ENCODE results near the gene CCER1. TPM values are rescaled to one million over a fixed set of nuclear protein-coding genes. Genes with fewer than 3 reads are reported as not detected.

CCER1 gene
- polyA plus RNA-seq, 3 donors, result not detected

GRCh38 chr12:90984114-90984513, 29.1 kb upstream of the CCER1 start:
- Histone ChIP-seq H3K4me1 (ENCODE audit: control insufficient read depth in 1 of 2, insufficient read depth in 2 of 2, low read length in 2 of 2) (no peaks in the 10 kb centered on the region), H3K4me2 (replicated peaks; ENCODE audit: extremely low read depth, low read length, poor library complexity, severe bottlenecking) (no peak overlapping the region), H4K20me1 (ENCODE audit: insufficient read depth, low read length) (no peaks in the 10 kb centered on the region), H2AFZ (ENCODE audit: insufficient read depth, low read depth, low read length, poor library complexity, severe bottlenecking) (no peak overlapping the region), H3K9me3 (replicated peaks in 1 of 2; ENCODE audit: control insufficient read depth in 1 of 2, insufficient read depth in 1 of 2, low read length in 2 of 2) (no peaks in the 10 kb centered on the region), H3K27me3 (ENCODE audit: control insufficient read depth in 2 of 2, insufficient read depth in 2 of 2, low read length in 2 of 2) (no peaks in the 10 kb centered on the region), H3K79me2 (ENCODE audit: insufficient read depth, low read length) (no peaks in the 10 kb centered on the region), H3K4me3 (replicated peaks in 1 of 3; ENCODE audit: low read depth in 2 of 3, low read length in 3 of 3) (no peak overlapping the region), H3K9ac (ENCODE audit: insufficient read depth, low read length, poor library complexity, severe bottlenecking) (no peak overlapping the region), H3K27ac (ENCODE audit: low read depth in 1 of 2, low read length in 2 of 2) (no peak overlapping the region), H3K36me3 (replicated peaks in 1 of 2; ENCODE audit: control insufficient read depth in 1 of 2, insufficient read depth in 2 of 2, low read length in 2 of 2) (no peaks in the 10 kb centered on the region)
- H3K4me3 Mint-ChIP-seq, result no peak overlapping the region
- no peak for DNase-seq
- H3K36me3 Mint-ChIP-seq, result no peaks in the 10 kb centered on the region
- WGBS (ENCODE audit: insufficient coverage), result no CpG with 5 or more reads among the region's 3 CpGs
- H3K4me1 Mint-ChIP-seq, result no peaks in the 10 kb centered on the region
- intact Hi-C loops (cut with micrococcal nuclease), result no loop called here
- TF ChIP-seq CTCF (IDR thresholded peaks at IDR 0.05), result no peak
- no peaks in the 10 kb centered on the region for H3K27me3 Mint-ChIP-seq (ENCODE audit: low read depth in 3 of 3)
- no peak overlapping the region for H3K27ac Mint-ChIP-seq
- peaks cover 0 to 8% (median 2%) of the 10 kb centered on the region in 7 donors for H3K9me3 Mint-ChIP-seq

DNA sequence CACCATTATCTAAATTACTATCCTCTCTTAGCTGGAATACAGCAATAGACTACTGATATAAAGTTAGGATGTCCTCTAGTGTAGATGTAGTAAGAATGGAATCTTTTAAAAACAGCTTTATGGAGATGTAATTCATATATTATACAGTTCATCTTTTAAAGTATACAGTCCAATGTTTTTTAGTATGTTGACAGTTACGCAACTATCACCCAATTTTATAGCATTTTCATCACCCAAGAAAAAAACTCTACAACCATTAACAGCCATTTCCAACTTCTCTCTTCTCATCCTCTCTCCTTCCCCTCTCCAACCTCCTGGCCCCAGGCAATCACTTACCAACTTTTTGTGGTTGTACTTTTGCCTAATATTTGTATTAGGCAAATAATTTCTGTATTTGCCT, 27.2 kb upstream of the CCER1 start:
- DNase-seq, result no peak
- Histone ChIP-seq H3K27ac (ENCODE audit: low read depth in 1 of 2, low read length in 2 of 2) (no peak overlapping the region), H3K79me2 (ENCODE audit: insufficient read depth, low read length) (no peaks in the 10 kb centered on the region), H3K4me3 (replicated peaks in 1 of 3; ENCODE audit: low read depth in 2 of 3, low read length in 3 of 3) (no peak overlapping the region), H3K4me2 (replicated peaks; ENCODE audit: extremely low read depth, low read length, poor library complexity, severe bottlenecking) (no peak overlapping the region), H3K4me1 (ENCODE audit: control insufficient read depth in 1 of 2, insufficient read depth in 2 of 2, low read length in 2 of 2) (no peaks in the 10 kb centered on the region), H4K20me1 (ENCODE audit: insufficient read depth, low read length) (no peaks in the 10 kb centered on the region), H3K9me3 (replicated peaks in 1 of 2; ENCODE audit: control insufficient read depth in 1 of 2, insufficient read depth in 1 of 2, low read length in 2 of 2) (no peaks in the 10 kb centered on the region), H2AFZ (ENCODE audit: insufficient read depth, low read depth, low read length, poor library complexity, severe bottlenecking) (no peak overlapping the region), H3K9ac (ENCODE audit: insufficient read depth, low read length, poor library complexity, severe bottlenecking) (no peak overlapping the region), H3K36me3 (replicated peaks in 1 of 2; ENCODE audit: control insufficient read depth in 1 of 2, insufficient read depth in 2 of 2, low read length in 2 of 2) (no peaks in the 10 kb centered on the region), H3K27me3 (ENCODE audit: control insufficient read depth in 2 of 2, insufficient read depth in 2 of 2, low read length in 2 of 2) (no peaks in the 10 kb centered on the region)
- H3K36me3 Mint-ChIP-seq, result no peaks in the 10 kb centered on the region
- no peak overlapping the region for H3K27ac Mint-ChIP-seq
- no peak for TF ChIP-seq CTCF (IDR thresholded peaks at IDR 0.05)
- H3K4me3 Mint-ChIP-seq, result no peak overlapping the region
- intact Hi-C loops (cut with micrococcal nuclease), result no loop called here
- H3K9me3 Mint-ChIP-seq, result peaks cover 0 to 8% (median 2%) of the 10 kb centered on the region in 7 donors
- no CpG with 5 or more reads among the region's 1 CpG for WGBS (ENCODE audit: insufficient coverage)
- H3K4me1 Mint-ChIP-seq, result no peaks in the 10 kb centered on the region
- H3K27me3 Mint-ChIP-seq (ENCODE audit: low read depth in 3 of 3), result no peaks in the 10 kb centered on the region
